C4-2B (cell line): ENCODE results near the gene TPRA1.

Experiments used
- CTCF ChIP-seq: fragments of 450-650 bp; conservative IDR thresholded peaks from 2 replicates; pipeline ENCODE4 v1.5.1; 2017; ENCODE audit warnings: mild to moderate bottlenecking
- ZFX ChIP-seq: fragments of 450-650 bp; IDR thresholded peaks from 2 replicates; pipeline ENCODE4 v1.6.1; 2017

GRCh38 chr3:127584734-127585133 is 5.8 kb downstream of the TPRA1 start:
- no peak for TF ChIP-seq CTCF
- no peak for TF ChIP-seq ZFX
